Measurements from ENCODE around the gene CCDC117.

CCDC117 gene

DNA sequence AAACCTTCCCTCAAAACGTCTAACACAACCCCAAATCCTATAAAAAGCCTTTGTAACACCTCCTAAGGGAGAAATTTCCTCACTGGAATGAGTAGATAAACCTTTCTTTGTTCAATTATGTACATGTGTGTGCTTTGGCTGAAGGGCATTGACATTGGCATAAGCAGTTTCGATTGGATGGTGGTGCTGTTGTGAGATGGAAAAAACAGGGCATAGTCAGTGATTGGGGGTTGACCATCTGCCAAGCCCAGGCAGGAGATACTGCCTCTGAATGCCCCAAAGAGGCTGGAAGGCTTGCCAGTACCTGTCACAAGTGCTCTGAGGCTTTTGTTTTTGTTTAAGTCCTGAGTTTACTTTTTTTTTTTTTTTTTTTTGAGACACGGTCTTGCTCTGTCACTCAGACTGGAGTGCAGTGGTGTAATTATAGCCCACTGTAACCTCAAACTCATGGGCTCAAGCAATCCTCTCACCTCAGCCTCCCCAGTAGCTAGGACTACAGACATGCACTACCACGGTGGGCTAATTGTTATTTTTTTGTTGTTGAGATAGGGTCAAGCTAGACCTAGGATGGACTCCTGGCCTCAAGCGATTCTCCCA lies 1.2 kb upstream of the CCDC117 start:
- no peak for DNase-seq

DNA sequence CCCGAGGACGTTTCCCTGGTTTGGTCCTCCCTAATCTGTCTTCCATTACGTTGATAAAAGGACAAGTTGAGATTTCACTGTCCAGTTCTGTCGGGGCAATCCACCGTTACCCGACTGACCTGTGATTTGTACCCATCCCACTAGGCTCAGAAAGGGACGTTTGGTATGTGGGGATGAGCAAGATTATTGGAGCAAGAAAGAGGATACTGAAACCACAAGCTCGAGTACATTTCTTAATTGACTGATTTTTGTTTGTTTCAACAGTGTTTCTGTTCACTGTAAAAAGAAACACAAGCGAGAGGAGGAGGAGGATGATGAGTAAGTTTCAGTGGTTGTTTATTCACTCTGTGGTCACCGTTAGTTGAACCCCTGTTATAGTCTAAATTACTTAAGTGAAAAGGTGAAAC lies 969 bp downstream of the CCDC117 start:
- DNase-seq: no peak

DNA sequence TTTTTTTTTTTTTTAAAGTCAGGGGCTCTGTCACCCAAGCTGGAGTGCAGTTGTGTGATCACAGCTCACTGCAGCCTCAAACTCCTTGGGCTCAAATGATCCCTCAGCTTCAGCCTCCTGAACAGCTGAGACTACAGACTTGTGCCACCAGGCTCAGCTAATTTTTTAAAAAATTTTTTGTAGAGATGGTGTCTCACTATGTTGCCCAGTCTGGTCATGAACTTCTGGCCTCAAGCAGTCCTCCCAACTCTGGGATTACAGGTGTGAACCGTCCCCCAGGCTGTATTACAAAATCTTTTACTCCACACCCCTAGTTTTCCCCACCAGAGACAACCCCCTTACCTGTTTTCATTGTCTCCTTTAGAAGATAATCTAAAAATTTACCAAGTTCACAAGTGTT lies 1.9 kb downstream of the CCDC117 start:
- DNase-seq: no peak

GRCh38 chr22:28779833-28780232 lies 7.3 kb downstream of the CCDC117 start:
- no peak for DNase-seq

GRCh38 chr22:28780296-28780695 lies 7.8 kb downstream of the CCDC117 start:
- no peak for DNase-seq

GRCh38 chr22:28783786-28784671 lies 11.5 kb downstream of the CCDC117 start:
- no peak for DNase-seq

DNA sequence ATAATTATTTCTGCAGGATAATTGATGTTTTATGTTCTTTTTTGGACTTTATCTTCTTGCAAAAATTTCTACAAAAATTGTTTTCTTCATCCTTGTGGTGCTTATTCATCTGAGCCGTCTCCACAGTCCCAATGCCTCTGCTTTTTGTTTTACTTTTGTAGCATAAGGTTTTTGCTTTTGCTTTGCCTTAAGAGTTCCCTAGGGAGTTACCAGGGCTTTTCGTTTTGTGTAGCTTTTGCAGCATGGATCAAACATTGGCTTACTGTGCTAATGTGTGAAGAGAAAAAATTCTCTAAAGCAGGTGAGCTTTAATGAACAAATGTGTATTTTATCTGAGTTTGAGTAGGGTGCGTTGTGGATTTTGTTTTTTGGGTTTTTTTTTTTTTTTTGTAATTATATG lies 16.1 kb downstream of the CCDC117 start:
- no peak for DNase-seq

- DNase-seq: no peak
Observed at GRCh38 chr22:28791124-28791523, 18.6 kb downstream of the CCDC117 start.

GRCh38 chr22:28791841-28792490 lies 19.5 kb downstream of the CCDC117 start:
- DNase-seq: peak; percentile 28

DNA sequence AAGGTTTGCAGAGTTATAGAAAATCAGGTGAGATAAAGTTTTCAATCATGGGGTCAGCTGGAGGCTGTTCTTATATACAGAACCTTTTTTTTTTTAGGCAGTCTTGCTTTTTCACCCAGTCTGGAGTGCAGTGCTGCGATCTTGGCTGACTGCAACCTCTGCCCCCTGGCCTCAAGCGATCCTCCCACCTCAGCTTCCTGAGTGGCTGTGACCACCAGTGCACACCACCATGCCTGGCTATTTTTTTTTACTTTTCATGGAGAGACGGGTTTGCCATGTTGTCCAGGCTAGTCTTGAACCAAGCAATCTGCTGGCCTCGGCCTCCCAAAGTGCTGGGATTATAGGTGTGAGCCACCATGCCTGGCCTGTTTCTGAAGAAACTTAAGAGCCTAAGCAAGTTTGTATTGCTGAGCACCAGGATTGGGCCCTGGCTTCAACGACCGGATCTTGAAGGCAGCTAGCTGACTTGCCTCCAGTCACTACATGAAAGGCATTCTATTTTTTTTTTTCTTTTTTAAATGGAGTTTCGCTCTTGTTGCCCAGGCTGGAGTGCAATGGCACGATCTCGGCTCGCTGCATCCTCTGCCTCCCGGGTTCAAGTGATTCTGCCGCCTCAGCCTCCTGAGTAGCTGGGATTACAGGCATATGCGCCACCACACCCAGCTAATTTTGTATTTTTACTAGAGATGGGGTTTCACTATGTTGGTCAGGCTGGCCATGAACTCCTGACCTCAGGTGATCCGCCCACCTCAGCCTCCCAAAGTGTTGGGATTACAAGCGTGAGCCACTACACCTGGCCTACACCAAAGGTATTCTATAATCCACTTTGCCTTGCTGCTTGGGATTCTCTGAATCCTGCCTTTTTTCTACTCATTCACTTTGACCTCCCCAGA lies 20.2 kb downstream of the CCDC117 start:
- no peak for DNase-seq

DNA sequence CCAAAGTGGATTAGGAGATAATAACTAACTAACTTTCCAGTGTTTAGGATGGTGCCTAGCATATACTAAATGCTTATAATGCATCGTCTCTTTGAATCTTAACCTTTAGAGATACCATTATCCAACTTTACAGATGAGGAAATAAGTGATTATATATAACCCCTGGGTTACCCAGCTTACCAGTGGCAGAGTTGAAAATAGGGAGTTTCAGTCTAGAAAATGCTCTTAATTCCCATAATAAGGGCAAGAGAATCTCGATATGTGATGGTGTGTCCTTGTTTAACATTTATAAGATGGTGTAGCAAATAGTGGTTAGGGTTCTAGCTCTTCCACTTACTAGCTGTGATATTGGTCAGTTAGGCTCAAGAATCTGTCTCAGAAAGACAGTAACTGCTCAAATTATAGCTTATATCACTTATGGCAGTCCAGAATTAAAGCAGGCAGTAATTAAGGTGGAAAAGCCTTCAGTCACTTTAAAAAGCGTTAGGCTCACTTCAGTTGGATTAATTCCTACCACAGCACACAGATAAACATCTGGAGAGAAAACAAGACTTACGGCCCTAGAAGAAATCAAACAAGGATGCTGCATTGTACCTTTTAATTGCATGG lies 21.6 kb downstream of the CCDC117 start:
- DNase-seq: peak; percentile 27

DNA sequence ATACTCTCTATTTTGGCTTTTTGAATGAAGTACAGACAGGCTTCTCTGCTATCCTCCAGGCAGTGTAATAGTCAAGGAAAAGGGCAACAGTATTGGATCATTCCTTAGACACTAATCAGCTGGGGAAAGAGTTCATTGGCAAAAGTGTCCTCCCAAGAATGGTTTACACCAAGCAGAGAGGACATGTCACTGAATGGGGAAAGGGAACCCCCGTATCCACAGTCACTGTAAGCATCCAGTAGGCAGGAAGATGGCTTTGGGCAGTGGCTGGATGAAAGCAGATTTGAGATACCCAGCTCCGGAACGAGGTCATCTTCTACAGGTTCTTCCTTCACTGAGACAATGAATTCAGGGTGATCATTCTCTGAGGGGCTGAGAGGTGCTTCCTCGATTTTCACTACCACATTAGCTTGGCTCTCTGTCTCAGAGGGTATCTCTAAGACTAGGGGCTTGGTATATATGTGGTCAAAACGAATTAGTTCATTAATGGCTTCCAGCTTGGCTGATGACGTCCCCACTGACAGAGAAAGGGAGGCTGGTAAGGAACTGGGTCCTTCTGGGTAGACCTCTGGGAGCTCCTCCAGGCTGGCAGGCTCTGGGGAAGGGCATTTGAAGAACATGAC lies 22.7 kb downstream of the CCDC117 start:
- DNase-seq: no peak

DNA sequence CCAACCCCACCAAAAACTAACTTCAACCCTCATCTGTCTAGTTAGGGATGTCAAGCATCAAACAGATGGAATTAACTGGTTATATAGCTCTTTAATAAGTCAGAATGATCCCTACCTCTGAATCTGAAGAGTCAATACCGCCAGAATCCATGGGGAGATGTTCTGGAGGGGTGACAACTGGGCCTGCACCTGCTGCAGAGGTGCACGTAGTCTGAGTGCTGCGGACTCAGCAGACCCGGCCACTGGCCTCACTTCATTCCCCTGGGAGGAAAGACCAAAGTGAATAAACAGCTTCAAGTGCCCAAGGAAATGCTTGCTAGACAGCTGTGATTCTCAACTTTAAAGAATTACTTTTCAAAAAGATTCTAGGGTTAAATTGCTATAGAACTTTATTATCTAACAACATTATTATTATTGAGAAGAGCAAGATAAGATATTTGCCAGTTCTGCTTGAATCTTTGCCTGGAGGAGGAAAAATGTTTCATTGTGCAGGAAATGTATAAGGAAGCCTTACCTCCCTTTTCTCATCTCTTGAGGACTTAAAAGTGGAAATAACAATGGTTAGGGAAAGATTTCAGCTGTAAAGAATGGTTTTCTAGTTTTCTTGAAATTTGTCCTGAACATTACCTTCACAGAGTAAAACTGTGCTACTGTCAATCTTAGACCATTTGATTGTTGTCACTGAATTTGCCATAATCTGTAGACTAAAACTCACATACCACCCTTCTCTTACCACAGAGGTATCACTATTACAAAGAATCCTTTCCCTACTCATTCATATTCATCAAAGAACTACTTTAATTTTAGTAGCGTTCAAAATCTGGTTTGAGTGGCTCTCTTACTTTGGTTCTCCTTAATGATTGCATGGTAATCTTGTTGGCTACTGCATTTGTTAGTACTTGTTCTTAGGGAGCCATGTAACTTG lies 23.7 kb downstream of the CCDC117 start:
- DNase-seq: no peak

DNA sequence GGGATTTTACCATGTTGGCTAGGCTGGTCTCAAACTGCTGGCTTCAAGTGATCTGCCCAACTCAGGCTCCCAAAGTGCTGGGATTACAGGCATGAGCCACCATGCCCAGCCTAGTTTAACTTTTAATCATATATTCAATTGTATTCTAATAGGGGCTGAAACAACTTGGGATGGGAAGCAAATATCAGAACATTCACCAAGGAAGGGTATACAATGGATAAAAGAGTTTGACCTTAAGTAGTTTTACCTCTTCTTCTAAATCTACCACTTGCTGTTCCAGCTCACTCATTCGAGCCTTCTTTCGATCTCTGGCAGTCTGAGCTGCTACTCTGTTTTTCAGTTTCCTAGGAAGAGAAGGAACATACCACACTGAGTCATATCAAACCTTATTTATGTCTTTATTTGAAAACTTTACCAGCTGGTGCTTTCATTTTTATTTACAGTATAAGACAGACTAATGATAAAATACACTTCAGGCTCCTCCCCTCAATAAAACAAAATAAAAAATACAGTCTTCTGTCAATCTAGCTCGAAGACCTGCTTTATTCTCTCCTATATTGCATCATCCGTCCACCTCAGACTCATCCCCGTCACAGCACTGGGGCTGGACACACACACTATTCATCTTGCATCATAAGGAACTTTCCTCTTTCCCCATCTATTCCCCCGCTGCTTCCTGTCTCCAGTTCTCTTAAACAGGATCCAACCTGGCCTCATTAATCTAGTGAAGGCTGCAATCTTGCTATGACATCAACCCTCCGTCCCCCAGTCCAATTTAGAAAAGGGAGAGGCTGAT lies 26.5 kb downstream of the CCDC117 start:
- no peak for DNase-seq

DNA sequence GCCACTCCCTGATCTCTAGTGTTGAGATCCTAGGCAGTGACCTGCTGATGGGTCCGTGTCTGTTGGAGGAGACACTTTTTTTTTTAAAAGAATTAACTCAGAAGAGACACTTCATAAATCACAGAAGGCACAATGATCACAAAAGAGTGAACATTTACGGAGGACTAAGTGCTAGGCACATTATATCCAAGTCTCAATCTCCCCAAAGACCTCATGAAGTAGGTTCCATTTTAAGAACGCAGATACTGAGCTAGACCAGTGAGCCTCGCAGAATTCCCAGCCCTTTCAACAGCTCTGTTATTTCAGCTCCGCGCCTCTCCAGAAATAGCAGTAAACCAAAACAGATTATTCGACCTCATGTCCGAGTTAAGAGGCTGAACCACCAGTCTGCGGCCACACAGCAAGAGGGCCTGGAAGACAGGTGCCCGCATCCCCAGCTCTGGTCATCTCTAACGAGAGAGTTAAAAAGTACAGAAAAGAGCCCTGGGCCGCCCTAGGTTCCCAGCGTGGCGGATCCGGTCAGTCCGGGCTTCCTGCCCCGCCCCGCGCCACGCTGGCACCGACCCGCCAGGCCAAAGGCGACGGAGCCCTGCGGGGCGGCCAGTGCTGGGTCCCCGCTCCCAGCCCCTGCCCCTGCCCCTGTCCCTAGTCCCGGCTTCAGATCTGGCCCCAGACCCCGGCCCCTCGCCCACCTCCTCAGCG lies 27.3 kb downstream of the CCDC117 start:
- DNase-seq: no peak

DNA sequence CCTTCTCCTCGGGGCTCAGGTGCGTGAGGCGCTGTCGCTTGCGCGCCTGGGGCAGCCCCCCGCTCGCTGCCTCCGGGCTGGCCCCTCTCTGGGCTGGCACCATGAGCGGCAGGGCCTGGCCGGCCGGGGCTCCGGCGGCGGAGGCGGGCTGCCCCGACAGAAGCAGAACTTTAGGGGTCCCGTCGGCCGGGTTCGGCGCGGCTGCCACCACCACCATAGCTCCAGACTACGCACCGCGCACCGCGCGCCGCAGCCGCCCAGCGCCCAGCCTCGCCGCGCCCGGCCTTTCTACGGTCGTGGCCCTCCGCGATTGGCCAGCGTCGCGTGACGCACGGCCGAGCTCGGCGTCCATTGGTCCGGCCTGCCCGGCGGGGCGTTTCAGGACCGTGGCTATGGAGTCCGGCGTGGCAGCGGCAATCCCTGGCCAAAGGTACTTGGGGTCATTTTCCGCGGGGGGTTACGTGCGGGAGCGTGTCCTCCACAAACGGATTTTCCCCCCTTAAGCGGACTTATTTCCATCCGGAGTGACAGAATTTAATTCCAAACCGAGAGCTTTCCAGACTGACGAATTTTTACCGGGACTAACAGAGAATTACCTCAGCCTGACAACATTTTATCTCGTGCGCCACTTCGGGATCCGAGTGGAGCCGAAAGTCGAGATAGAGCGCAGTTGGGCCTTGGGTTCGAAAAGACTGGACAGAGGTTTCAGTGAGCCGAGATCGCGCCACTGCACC lies 28.0 kb downstream of the CCDC117 start, which contains the start of gene XBP1:
XBP1 (minus strand) TSS at position 262 of the 734 bp plus-strand sequence.
- DNase-seq: peak; percentile 63

- DNase-seq: no peak
Observed at GRCh38 chr22:28801845-28802594, 29.5 kb downstream of the CCDC117 start.

All from NCI-H2227 treated with DMSO at 0.1 percent for 48 hours (cell line).